Endometrium (tissue), 2 donors: ENCODE measurements around the gene PLA2G15.
"Not testable (repeated sequence)": the region's sequence is repeated elsewhere in the genome, so short reads cannot be mapped to it uniquely, and the experiment has no call there.

Experiments
- FAIRE-seq: peaks from 2 replicates; lab custom pipeline; 2012; peaks lifted over from hg19 to GRCh38; lab: Jason Lieb, UNC
- donor health status: control.
- donor health status: control.

PLA2G15 gene

GRCh38 chr16:68279726-68280558 lies 34.8 kb downstream of the PLA2G15 start:
- FAIRE-seq, result no peak

DNA sequence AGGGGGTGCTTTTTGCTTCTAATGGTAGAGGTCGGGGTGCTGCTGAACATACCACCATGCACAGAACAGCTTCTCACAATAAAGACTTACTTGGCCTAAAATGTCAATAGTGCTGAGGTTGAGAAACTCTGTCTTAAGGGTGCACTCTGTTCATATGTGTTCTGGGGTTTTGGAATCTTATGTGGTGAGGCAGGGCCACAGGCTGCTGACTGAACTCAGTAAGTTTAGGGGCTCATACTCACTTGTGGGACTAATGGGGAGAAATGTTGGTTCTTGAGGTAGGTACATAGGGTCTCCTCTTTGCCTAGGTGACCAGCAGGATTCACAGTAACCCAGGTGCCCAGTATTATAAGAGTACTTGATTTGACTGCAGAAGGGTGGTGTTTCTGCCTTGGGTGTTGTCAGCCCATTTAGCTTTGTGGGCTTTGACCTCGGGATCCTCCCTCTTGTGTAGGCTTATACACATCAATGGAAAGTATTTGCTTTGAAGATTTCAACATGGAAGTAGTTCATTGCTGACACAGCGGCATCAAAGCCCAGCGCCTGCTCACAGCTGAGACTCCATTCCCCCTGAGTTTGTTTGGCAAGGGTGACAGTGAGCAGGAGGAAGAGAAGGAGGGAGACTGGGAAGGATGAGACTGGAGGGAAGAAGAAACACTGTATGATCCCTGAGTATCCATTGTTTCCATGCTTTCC lies 36.3 kb downstream of the PLA2G15 start:
- no peak for FAIRE-seq

DNA sequence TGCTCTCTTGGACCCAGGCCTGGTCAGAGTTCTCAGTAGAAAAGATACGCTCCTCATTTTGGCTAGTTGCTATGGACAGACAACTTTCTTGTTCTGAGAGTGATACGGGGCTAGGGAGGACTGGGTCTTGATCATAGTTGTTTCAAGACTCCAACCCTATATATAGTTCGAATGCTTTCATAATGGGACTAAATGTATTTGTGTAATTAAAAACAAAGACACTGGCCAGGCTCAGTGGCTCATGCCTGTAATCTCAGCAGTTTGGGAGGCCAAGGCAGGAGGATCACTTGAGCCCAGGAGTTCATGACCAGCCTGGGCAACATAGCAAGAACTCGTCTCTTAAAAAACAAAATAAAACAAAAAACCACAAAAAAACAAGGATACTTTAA lies 36.9 kb downstream of the PLA2G15 start:
- FAIRE-seq, result no peak

DNA sequence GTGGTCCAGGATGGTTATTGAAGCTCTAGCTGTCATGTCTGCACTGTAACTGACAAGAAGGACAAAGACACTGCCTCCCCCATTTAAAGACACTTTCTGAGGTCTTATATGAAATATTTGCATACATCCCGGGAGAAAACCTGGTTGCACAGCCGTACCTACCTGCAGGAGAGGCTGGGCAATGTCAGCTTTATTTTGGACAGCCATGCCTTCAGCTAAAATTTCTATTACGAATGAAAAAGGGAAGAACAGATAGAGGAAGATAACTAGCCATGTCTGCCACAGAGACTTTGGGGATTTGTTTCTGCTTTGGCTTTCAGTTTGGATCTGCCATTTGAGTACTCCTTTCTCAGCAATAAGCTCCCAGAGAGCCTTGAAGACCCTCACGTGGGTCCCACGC lies 38.2 kb downstream of the PLA2G15 start:
- FAIRE-seq, result no peak

GRCh38 chr16:68283801-68284598 lies 38.8 kb downstream of the PLA2G15 start:
- no peak for FAIRE-seq

DNA sequence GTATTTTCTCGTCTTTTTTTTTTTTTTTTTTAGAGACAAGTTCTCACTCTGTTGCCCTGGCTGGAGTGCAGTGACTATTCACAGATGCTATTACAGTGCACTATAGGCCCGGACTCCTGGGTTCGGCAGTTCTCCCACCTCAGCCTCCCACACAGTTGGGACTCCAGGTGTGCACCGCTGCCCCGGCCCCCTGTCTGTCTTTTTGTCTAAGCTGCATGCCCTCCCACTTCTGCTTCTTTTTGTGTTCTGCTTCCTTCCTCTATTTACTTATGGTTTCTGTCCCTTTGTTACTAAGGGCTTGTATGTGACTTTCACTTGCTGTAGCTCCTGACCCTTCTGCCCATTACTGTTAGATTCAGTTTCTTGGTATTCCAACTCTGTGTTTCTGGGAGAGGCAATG lies 39.7 kb downstream of the PLA2G15 start:
- no peak for FAIRE-seq

GRCh38 chr16:68285683-68286082 lies 40.5 kb downstream of the PLA2G15 start:
- no peak for FAIRE-seq

DNA sequence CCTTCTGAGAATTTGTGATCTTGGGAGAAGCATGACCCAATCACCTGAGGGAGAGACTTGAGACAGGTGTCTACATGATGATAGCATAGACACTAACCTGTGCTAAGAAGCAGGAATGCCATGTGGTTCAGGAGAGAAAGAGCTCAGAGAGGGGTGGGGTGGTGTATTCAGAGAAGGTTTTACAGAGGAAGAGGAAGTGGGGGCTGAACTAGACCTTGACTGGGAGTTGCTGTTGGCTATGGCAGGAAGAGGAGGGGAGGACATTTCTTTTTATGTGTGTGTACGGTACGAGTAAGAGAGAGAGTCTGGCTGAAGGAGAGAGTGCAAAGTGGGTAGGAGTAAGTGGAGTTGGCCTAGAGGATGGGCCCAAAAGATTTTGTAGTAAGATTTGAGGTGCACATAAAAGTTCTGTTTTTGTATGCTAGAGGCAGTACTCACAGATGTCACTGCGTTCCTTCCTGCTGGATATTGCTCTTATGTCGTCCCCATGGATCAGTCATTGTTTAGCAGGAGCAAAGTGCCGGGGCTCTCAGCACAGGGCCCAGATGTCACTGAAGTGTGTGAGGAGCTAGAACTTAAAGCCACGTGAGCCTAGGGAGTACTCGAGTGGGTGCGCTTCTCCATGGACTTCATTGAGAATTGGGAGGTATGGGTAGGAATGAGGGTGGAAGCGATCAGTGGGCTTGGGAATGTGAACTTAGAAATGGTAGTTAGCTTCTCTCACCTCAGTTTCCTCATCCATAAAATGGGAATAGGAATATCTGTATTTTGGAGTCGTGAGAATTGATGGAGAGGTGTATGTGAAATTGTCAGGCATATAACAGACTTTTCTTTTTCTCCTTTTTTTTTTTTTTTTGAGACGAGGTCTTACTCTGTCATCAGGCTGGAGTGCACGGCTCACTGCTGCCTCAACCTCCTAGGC lies 41.2 kb downstream of the PLA2G15 start:
- FAIRE-seq, result no peak

- FAIRE-seq, result no peak
These were observed 42.4 kb downstream of the PLA2G15 start for GRCh38 chr16:68287276-68288251.

DNA sequence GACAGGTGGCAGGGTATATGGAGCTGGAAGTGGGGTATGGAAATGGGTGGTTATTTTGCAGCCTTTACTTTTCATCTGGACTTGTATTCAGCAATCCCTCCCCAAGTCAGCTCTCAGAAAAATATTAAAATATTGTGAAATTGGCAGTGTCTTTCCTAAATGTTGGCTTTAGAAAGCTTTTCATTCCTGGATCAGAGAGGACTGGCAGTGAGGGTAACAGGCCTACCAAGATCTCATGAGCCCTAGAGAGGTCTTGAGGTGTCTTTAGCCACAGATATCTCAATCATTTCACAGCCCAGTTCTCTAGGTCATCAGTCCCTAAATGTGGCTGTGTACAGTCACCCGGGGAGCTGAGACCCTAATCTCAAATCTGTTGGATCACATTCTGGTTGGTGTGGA lies 43.1 kb downstream of the PLA2G15 start:
- no peak for FAIRE-seq

GRCh38 chr16:68288796-68289195 lies 43.6 kb downstream of the PLA2G15 start:
- FAIRE-seq, result not testable (repeated sequence)

- no peak for FAIRE-seq
These were observed 44.0 kb downstream of the PLA2G15 start for GRCh38 chr16:68289202-68289601.

DNA sequence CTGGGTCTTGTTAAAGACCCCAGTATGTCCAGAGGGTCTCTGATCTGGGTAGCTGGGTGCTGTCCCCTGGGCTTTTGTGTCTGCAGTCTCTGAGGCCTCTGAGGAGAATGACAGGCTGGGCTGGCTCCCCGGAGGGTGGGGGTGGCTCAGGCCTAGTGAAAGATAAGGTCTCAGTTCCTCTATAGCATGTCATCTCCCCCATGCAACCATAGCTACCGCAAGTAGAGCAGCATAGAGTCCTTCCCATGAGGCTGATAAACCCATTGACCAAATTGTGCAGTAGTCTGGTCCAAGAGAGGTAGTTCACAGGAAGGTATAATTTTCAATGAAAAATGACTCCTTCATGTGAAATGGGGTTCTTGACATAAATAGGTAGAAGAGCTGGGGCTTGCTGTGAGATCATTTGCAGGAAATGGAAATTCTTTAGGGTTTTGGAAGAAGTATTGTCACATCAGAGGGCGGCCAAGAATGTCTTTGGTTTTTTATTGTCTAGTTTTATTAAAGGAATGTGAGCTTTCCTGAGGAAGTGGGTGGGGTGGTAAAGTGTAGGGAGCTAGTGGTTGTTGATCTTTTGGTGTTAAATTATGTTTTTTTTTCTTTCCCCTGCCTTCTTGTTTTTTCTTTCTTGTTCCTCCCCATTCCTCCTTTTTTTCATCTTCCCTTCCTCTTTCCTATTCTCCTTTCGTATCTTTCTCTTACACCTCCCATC lies 44.6 kb downstream of the PLA2G15 start:
- no peak for FAIRE-seq

- no peak for FAIRE-seq
These were observed 45.3 kb downstream of the PLA2G15 start for GRCh38 chr16:68290450-68290849.

DNA sequence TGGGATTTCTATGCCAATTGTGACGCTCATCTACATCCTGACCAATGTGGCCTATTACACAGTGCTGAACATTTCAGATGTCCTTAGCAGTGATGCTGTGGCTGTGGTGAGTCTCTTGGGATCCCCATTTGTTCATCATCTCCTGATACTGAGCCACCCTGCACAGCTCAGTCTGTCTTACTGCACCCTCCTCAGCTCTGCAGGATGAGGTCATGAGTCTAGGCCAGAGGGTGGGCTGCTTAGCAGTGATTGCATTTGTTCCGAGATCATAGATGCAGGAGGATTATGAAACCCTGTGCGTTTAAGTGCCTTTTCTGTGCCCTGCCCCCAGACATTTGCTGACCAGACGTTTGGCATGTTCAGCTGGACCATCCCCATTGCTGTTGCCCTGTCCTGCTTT lies 46.1 kb downstream of the PLA2G15 start:
- FAIRE-seq, result no peak

DNA sequence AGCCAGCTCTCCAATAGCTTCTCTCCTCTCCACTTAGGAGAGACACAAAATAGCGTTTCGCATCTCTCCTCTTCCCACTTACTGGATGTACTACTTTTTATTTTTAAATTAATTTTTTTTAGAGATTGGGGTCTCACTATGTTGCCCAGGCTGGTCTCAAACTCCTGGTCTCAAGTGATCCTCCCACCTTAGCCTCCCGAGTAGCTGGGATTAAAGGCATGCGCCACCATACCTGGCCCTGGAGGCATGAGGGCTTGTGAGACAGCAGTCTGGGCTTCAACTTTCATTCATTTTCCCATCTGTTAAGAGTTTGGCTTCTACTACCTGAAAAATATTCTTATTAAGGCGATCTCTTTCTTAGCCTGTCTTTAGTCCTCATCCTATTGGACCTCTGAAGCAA lies 47.3 kb downstream of the PLA2G15 start:
- no peak for FAIRE-seq

DNA sequence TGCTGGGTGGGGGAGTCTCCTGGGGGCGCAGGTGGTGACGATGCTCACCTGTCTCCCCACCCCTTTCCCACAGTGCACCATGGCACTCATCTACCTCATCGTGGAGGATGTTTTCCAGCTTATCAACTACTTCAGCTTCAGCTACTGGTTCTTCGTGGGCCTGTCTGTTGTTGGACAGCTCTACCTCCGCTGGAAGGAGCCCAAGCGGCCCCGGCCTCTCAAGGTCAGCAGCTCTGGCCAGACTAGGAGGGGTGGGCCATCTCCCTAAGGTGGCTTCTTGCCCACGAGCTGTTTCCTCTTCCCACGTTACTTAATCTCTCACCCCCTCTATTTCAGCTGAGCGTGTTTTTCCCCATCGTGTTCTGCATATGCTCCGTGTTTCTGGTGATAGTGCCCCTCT lies 51.1 kb downstream of the PLA2G15 start:
- no peak for FAIRE-seq

GRCh38 chr16:68296693-68297092 lies 51.5 kb downstream of the PLA2G15 start:
- no peak for FAIRE-seq

DNA sequence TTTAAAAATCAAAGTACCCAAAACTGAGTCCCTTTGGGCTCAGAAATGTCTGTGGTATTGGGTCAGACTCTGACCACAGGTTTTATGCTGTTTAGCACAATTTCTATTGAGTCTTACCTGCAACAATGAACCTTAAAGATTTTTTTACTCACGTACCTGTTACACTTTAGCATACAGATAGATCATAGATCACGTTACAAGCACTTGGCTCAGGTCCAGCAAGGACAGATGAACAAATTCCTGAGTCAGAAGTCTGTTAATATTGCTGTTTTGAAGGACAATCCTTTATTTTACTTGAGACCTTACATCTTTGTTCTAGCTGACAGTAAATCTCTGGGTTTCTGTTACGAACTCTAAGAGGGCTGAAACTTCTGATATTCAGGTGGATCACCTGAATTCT lies 52.7 kb downstream of the PLA2G15 start:
- FAIRE-seq, result no peak

DNA sequence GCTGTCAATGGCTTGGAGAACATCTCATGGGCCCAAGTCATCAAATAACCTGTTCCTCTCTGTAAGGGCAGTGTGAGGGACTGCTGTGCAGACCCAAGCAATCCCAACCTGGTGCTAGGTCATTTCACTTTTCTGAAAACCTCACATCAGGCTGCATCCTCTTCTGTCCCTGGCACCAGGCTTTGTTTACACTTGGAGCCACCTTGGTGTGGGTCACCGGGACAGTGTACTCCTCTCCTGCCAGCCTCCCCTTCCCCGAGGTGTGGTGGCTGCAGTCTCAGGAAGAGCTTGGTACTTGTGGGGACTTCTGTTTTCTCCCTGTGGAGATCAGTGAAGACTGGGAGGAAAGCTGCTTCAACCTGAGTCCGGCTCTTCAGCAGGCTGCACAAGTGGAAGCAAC lies 53.1 kb downstream of the PLA2G15 start:
- FAIRE-seq, result no peak
